Fibroblast of peridontal ligament (primary cell): Measurements from ENCODE around the gene RIN3.

Experiments
- DNase-seq: peaks from one replicate; pipeline ENCODE4 v3.0.0-alpha.2; 2010; ENCODE audit errors: extremely low read depth

Gene RIN3

DNA sequence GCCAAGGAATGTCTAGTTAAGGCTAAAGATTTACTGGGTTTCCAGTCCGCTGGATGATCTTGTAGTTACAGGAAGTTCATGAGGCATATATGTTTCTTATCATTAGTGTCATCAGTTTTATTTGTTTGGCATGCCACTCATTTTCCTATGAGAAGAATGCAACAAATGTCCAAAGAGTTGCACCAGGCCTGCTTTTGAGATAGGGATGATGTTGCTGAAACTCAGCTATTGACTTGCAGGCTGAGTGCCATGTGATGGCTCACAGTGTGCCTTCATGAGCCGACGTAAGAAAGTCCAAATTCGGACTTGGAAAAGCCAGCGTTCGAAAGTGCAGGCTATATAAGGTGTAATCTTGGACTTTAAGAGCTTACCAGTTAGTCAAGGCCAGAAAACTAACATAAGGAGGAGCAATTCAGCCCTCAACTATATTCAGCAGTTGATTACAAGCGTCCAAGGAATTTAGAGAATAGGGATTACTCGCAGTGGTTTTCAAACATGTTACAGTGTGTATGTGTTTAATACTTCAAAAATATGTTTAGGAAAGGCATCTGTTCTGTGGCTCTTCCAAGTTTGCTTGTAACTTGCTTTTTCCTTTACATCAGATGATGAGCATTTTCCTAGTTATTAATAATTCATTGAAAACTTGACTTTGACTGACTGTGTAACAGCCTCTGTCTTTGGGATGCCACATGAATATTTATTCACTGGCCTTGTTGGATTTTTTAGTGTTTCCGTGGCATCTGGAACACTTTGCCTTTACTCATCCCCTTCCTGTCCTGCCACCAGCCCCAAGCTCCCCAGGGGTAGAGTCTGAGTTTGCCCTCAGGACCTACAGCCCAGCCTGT, 133.6 kb downstream of the RIN3 start:
- peak; percentile 97 for DNase-seq

DNA sequence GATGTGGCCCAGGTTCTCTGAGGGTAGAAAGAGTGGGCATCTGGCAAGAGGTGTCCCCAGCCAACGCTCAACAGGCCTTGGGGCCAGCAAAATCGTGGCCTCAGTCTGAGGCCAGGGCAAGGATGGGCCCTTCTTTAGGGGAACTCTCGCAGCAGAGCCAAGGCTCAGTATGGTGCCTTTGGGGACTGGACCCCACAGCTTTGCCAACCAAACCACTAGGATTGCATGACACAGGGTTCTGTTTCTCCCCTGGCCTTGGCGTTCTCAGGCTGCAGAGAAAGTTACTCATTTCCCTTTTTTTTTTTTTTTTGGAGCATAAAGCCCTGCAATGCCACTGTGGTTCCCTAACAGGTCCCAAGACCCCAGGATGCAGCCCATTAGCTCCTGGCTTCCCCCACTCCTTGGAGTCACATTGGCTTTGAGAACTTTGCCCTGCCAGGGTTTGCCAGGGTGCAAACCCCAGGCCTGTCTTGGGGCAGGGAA, 134.3 kb downstream of the RIN3 start:
- peak; percentile 78 for DNase-seq

DNA sequence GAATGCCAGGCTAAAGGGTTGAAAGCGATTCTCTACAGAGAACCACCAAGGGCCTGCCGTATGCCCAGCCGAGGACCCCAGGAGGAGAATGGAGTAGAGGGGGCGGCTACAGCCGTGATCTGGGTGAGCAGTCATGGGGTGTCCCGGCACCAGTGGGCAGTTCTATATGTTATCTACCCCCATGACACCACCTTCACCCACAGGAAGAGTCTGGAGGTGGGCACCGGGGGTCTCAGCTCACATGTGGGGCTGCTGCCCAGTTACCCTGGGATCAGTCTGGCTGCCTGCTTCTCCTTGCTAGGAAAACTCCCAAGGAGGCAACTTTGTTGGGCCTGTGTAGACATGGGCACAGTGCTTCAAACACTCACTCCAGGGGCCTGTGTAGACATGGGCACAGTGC, 135.5 kb downstream of the RIN3 start:
- no peak for DNase-seq

DNA sequence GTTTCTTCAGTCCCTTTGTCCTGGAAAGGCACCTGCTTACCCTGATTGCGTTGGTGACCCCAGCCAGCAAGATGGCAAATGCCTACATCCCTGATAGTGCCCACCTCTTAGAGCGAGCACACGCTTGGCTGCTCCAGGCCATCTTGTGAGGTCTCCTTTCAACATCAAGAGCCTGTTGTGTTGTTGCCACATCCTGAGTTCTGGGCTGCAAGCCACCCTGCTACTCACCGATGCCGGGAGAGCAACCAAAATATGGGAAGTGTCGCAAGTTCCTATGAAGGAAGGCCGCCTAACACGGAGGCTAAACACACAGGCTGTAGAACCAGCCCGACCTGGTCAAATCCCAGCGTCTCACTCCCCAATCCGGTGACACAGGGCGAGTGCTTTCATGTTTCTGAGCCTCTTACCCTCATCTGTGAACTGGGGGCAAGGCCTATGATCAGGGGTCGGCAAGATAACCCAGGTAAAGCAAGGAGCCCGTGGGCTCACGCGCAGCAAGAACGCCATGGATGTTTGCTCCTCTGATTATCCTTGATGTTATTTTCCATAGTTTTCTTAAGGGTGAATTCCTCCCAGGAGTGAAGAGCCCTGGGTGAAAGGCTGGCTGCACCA, 136.5 kb downstream of the RIN3 start:
- peak; percentile 94 for DNase-seq

DNA sequence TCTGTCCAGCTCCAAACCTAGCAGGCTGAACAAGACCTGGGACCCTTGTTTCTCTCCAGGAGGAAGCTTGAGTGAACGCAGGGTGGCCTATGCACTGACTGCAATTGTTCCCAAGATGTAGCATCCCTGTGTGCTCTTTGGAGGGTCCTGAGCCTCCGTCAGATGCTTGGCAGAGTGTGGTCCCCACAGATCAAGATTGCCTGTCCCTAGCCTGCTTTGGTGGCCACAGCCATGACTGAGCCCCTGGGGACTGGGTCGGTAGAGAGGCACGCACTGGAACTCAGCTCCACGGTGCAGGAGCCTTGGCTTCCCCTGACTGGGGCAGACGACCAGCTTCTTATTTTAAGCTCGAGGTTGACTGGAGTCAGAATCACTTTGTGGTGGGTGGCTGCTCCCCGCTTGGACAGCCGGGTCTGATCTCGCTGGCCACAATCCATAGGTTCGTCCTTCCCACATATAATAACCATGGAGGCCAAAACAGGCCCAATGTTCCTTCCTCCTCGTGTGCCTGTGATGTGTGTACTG, 137.1 kb downstream of the RIN3 start:
- DNase-seq: no peak

DNA sequence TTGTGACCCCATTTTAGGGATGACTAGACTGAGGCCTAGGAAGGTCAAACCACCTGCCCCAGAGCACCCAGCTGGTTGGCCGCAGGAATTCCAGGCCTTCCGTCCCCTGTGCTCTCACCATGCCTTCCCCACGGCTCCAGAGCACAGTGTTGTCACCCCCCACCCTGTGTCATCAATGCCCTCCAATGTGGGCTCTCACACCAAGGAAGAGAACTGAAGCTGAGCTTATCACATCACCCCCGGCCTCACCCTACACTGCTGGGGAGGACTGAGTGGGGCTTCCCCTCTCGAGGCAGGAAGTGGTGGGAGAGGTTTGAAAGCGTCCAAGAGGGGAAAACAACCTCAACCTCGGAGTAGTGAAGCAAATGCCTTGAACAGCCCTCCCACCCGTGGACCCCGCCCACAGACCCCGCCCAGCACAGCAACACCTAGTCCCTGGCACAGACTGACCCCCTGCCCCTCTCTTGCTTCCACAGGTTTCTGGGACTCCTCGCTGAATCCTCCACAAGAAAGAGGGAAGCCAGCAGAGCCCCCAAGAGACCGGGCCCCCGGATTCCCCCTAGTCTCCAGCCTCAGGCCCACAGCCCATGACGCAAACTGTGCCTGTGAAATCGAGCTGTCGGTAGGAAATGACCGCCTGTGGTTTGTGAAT, 137.7 kb downstream of the RIN3 start:
- DNase-seq: no peak

DNA sequence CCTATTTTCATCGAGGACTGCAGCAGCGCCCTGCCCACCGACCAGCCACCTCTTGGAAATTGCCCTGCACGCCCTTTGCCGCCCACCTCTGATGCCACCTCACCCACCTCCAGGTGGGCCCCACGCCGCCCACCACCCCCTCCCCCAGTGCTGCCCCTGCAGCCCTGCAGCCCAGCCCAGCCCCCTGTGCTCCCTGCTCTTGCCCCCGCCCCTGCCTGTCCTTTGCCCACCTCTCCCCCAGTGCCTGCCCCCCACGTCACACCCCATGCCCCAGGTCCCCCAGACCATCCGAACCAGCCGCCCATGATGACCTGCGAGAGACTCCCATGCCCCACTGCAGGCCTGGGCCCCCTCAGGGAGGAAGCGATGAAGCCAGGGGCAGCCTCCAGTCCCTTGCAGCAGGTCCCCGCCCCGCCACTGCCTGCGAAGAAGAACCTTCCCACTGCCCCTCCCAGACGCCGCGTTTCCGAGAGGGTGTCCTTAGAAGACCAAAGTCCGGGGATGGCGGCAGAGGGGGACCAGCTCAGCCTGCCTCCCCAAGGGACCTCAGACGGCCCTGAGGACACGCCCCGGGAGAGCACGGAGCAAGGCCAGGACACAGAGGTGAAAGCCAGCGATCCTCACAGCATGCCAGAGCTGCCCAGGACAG, 138.3 kb downstream of the RIN3 start:
- no peak for DNase-seq

DNA sequence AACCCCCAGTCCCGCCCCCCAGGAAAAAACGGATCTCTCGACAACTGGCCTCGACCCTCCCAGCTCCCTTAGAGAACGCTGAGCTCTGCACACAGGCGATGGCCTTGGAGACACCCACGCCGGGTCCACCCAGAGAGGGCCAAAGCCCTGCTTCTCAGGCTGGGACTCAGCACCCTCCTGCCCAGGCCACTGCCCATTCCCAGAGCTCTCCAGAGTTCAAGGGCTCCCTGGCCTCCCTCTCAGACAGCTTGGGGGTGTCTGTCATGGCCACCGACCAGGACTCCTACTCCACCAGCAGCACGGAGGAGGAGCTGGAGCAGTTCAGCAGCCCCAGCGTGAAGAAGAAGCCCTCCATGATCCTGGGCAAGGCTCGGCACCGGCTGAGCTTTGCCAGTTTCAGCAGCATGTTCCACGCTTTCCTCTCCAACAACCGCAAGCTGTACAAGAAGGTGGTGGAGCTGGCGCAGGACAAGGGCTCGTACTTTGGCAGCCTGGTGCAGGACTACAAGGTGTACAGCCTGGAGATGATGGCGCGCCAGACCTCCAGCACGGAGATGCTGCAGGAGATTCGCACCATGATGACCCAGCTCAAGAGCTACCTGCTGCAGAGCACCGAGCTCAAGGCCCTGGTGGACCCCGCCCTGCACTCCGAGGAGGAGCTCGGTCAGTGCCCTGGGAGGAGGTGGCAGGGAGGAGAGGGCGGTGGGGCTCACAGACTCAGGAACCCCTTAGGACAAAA, 139.0 kb downstream of the RIN3 start:
- no peak for DNase-seq

DNA sequence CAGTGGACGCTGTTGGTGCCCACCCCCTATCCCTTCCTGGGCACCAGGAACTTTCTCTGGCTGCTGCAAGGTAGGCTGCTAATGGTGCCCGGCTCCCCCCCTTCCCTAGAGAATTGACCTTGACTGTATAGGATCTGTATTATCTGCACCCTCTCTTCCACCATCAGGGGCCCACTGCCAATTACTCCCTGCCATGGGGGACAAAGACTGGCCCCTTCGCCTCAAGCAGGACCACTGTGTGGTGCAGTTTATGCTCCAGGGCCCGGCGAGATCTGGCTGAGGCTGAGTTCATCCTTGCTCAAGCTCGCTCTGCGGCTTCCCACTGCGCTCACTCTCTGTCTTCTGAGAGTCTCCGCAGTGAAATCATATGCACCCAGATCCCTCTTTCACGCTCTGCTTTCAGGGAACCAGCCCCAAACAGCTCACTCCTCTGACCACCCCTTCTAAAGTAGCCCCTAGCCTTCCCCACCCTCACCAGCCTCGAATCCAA, 139.6 kb downstream of the RIN3 start:
- DNase-seq: no peak

DNA sequence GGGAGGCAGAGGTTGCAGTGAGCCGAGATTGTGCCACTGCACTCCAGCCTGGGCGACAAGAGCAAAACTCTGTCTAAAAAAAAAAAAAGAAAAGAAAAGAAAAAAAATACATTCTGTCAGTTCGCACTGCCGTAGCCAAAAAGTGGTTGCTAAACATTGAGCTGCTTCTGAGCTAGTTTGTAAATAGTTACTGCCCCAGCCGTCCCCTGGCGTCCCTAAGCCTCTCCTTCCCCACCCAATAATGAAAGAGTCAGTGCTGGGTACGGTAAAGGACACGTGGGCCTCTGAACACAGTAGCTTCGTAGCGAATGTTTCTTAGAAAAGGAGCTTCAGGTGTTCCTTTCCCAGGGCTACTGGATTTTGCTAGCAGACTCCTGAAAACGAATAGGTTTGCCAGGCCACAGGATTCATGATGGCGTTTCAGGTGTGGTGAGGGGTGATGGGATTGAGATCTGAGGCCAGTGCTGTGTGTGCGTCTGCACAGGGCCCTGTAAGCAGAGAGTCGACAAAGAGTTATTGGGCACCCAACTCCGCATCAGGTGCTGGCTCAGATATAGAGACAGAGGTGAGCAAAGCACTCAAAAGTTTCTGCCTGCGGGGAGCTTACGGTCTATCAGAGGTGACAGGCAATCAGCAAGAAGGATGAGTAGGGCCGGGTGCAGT, 140.8 kb downstream of the RIN3 start:
- DNase-seq: no peak

DNA sequence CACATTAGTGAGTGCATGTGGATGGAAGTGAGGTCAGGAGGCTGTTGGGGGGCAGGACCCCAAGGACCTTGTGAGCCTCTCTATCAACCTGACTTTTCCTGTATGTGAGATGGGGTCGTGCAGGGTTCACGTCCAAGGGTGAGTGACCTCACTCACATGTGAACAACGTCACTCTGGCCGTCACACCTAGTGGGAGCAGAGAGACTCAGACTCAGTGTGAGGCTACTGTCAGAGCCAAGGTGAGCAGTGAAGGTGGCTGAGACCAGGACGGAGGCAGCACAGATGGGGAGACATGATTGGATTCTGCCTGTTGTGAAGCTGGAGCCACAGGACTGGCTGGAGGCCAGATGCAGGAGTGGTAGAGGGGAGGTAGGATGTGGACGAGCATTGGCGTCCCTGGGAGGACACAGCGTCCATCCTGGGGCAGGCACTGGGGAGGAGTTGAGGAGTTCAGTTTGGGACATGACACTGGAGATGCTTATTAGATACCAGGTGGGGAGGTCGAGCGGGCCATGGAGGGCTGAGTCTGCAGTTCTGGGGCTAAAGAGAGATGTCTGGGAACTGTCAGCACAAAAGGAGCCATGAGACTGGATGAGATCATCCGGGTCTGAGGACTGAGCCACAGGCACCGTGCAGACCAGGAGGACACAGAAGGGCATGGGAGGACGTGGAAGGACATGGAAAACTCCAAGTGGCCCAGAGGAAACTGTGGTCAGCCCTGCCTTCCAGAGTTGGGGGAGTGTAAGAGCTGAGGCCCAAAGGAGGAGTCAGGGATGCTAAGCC, 142.0 kb downstream of the RIN3 start:
- no peak for DNase-seq

DNA sequence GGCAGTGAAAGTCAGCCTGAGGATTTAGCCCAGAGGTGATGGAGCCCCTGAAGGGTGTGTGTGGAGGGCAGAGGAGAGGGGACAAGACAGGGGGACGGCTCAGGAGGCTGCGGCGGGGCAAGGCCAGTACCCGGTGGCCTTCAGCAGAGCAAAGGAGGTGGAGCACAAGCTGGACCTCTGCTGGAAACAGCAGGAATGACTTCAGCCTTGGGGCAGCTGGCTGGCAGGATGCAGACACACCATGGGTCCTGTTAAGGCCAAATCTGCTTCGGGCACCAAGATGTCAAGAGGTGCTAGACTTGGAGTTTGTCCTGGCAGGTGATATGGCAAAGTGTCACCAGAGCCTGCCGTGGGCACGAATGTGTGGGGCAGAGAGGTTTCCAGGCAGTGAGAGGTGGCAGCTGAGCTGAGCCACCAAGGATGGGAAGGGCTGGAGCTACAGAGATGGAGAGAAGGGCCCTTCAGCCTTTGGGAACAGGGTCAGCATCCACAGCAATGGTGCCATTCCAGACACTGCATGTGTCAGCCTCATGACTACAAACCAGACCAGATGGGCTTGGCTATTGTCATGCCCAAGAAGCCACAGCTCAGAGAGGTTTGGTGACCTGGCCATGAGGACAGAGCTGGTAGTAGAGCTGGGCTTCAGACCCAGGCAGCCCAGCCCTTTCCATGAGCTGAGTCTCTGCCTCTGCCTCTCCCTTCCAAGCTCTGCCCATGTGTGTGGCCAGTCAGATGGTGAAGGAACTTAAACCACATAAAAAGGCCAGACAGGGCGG, 142.9 kb downstream of the RIN3 start:
- no peak for DNase-seq

DNA sequence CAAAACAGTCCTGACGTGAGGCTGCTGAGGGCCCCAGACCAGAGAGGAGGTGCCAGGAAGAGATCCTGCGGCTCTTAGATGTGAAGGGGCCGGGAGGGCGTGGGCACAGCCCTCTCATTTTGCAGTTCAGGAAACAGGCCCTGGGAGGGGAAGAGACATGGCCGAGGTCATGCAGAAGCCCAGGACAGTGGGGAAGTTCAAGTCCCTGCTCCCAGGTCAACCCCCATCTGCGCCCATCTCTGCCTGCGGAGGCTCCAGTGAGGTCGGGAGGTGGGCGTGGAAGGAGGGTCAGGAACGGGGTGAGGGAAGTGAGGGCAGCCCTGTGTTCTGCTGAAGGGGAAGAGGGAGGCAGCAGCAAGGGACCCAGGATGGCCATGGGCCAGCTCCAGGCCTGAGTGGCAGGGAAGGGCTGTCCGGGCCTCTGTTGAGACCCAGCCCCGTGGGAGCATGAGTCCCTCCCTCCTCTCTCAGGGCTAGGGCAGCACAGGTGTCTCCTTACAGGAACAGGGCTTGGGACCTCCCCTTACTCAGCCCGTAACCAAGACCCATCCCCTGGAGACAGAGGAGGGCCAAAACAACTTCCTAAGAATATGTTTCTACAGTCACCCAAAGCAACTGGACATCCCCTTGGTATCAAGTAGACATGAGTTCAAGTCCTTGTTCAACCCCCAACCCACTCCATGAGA, 144.0 kb downstream of the RIN3 start:
- DNase-seq: no peak

DNA sequence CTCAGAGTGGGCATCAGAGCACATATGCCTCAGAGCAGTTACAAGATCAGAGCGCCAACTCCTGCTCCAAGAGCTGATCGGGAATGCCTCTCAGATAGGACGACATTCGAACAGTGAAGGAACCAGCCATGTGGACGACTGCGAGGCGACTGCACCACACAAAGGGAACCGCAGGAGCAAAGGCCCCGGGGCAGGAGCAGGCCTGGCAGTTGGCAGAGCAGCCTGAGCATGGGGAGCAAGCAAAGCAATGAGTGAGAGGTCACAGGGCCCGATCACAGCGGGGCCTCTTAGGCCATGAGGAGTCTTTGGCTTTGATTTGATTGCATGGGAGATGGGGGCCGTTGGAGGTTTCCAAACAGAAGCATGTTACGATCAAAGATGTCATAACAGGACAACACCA, 144.6 kb downstream of the RIN3 start:
- DNase-seq: no peak

DNA sequence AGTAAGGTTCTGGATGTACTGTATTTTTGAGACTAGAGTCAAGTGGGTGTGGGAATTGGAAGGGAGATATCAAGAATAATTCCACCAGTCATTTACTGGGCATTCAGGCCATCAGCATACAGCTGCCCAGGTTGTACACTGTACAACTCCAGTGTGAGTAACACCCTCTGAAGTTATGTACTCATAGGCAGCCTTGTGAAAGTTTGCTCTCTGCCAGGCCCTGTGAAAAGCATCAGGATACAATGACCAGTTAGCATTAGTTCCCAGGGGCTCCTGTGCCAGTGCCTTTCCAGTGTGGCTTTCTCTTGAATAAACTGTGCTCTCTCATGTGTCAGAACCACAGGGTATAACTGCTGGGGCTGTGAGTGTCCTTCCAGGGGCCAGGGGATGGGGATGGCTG, 145.1 kb downstream of the RIN3 start:
- DNase-seq: no peak

DNA sequence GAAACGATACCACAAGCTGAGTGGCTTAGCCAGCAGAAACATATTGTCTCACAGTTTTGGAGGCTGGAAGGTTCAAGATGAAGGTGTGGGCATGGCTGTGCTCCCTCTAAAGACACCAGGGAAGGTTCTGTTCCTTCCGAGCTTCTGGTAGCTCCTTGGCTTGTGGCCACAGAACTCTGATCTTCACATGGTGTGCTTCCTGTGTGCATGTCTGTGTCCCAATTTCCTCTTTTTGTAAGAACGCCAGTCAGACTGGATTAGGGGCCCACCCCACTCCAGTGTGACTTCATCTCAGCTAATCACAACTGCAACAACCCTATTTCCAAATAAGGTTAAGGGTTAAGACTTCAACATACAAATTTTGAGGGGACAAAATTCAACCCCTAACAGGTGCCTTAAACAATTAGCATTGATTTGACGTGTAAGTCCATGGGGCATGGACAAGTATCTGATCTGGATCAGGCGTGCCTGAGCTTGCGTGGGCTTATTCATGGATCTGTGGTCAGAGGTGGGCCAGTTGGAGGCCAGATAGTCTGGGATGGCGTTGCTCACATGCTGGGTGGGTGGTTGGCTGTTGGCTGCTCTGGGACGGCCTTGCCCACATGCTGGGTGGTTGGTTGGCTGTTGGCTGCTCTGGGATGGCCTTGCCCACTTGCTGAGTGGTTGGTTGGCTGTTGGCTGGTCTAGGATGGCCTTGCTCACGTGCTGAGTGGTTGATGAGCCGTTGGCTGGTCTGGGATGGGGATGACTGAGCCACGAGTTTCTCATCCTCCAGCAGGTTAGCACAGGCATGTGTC, 146.4 kb downstream of the RIN3 start:
- DNase-seq: no peak

DNA sequence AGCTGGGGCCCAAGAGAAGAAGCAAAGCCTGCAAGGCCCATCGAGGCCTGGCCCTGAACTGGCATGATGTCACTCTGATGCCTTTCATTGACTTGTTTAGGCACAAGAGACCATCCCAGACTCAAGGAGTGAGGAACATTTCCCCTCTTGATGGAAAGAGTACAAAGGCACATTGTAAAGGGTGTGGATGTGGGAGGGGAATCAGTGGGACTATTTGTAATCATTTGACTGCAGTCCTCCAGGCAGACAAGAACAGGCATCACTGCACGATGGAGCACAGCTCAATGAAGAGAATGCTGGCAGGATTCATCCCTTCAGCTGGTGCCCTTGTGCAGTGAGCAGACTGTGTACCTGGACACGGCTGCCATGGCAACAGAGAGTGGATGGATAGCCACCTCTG, 147.0 kb downstream of the RIN3 start:
- no peak for DNase-seq

DNA sequence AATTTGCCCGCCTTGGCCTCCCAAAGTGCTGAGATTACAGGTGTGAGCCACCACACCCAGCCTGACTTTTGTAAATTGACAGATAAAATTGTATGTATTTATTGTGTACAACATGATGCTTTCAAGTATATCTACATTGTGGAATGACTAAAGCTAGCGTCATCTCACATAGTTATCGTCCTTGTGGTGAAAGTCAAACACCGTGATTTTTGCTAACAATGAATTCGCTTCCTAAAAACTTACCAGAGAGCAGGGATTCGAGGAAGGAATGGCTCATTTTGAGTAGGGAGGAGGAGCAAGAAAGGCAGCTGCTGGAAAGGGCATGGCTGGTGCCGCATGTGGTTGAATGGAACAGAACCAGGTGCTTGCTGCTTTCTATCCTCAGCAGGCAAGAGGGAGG, 149.5 kb downstream of the RIN3 start:
- DNase-seq: no peak
